Measurements from ENCODE around the gene PCED1B. TPM values are rescaled to one million over a fixed set of nuclear protein-coding genes. Genes with fewer than 3 reads are reported as not detected.
"Not testable (repeated sequence)": the region's sequence is repeated elsewhere in the genome, so short reads cannot be mapped to it uniquely, and the experiment has no call there.

Gene PCED1B
- total RNA-seq, 1 experiment from 2014 or later = 0.86 TPM

- TF ChIP-seq ATF3 (IDR thresholded peaks at IDR 0.05) = peak; percentile 55; the same call in 1 of the 2 replicates
- peak; percentile 75 for TF ChIP-seq SRF (IDR thresholded peaks at IDR 0.05; ENCODE audit: low read depth)
Measured at GRCh38 chr12:47277972-47278448, 198.6 kb downstream of the PCED1B start (continued).

GRCh38 chr12:47279758-47280157, 200.3 kb downstream of the PCED1B start:
- RAD21 ChIA-PET (ENCODE audit: low non-redundant PET in 1 of 2, low total read pairs in 2 of 2, uncharacterized antibody in 2 of 2, unreplicated experiment in 2 of 2); BruUV-seq (replicated peaks); H3K4me3 ChIP-seq (replicated peaks in 1 of 2; ENCODE audit: low read depth in 1 of 2, low read length in 2 of 2); DNase-seq (ENCODE audit: low read depth, low spot score); H4K20me1 ChIP-seq (ENCODE audit: insufficient read depth); H3K9me3 ChIP-seq (ENCODE audit: control insufficient read depth in 1 of 2, insufficient read depth in 1 of 2, low read depth in 1 of 2, low read length in 2 of 2); H3K9me2 ChIP-seq (ENCODE audit: insufficient read depth); H3K9ac ChIP-seq (ENCODE audit: low read length); CTCF ChIA-PET; H3K27me3 ChIP-seq (ENCODE audit: insufficient read depth, low read length); H3K36me3 ChIP-seq (ENCODE audit: control insufficient read depth in 1 of 2, insufficient read depth in 2 of 2, low read length in 2 of 2); intact Hi-C loops (cut with micrococcal nuclease); H3K27ac ChIP-seq (ENCODE audit: low read depth, low read length); H3K79me2 ChIP-seq (ENCODE audit: insufficient read depth, low read length); H2AFZ ChIP-seq (ENCODE audit: low read depth, low read length, poor library complexity, severe bottlenecking); ATAC-seq; POLR2A ChIA-PET: not testable (repeated sequence)
- H3K4me2 ChIP-seq (ENCODE audit: low read length) = peak overlapping the region; percentile 1; the same call in 1 of the 2 replicates
- peak; percentile 40; the same call in 1 of the 2 replicates for TF ChIP-seq CEBPB (IDR thresholded peaks at IDR 0.05; ENCODE audit: low read depth)
- peaks cover 17 to 50% of the 10 kb centered on the region in 2 experiments for H3K4me1 ChIP-seq (ENCODE audit: control insufficient read depth in 1 of 2, insufficient read depth in 2 of 2, low read length in 2 of 2)

- no TSS peak for BruUV-seq (replicated peaks)
- no peak for TF ChIP-seq ZNF274 (IDR thresholded peaks at IDR 0.05; ENCODE audit: low read depth, low read length)
- TF ChIP-seq SRF (IDR thresholded peaks at IDR 0.05; ENCODE audit: low read depth) = no peak
- TF ChIP-seq TCF7L2 (IDR thresholded peaks at IDR 0.05; ENCODE audit: borderline replicate concordance, extremely low read depth, insufficient read depth, insufficient read length) = no peak
- no peak for TF ChIP-seq MAX (IDR thresholded peaks at IDR 0.05)
- TF ChIP-seq EZH2 (IDR thresholded peaks at IDR 0.05) = no peak
- no peak for TF ChIP-seq JUND (IDR thresholded peaks at IDR 0.05)
- DNase-seq (ENCODE audit: low read depth, low spot score) (no peak), ATAC-seq (no peak)
- Histone ChIP-seq H3K27me3 (ENCODE audit: insufficient read depth, low read length) (no peaks in the 10 kb centered on the region), H3K9ac (ENCODE audit: low read length) (no peak overlapping the region), H3K9me3 (ENCODE audit: control insufficient read depth in 1 of 2, insufficient read depth in 1 of 2, low read depth in 1 of 2, low read length in 2 of 2) (no peaks in the 10 kb centered on the region), H3K4me3 (replicated peaks in 1 of 2; ENCODE audit: low read depth in 1 of 2, low read length in 2 of 2) (no peak overlapping the region), H3K79me2 (ENCODE audit: insufficient read depth, low read length) (no peaks in the 10 kb centered on the region), H4K20me1 (ENCODE audit: insufficient read depth) (no peaks in the 10 kb centered on the region), H3K9me2 (ENCODE audit: insufficient read depth) (no peaks in the 10 kb centered on the region), H3K36me3 (ENCODE audit: control insufficient read depth in 1 of 2, insufficient read depth in 2 of 2, low read length in 2 of 2) (no peaks in the 10 kb centered on the region), H3K4me1 (ENCODE audit: control insufficient read depth in 1 of 2, insufficient read depth in 2 of 2, low read length in 2 of 2) (peaks cover 17 to 50% of the 10 kb centered on the region in 2 experiments), H3K4me2 (ENCODE audit: low read length) (no peak overlapping the region), H2AFZ (ENCODE audit: low read depth, low read length, poor library complexity, severe bottlenecking) (peak overlapping the region; percentile 12), H3K27ac (ENCODE audit: low read depth, low read length) (no peak overlapping the region)
- intact Hi-C loops (cut with micrococcal nuclease) = no loop called here
- CTCF ChIA-PET = no interaction called here
- POLR2A ChIA-PET = no interaction called here
- RAD21 ChIA-PET (ENCODE audit: low non-redundant PET in 1 of 2, low total read pairs in 2 of 2, uncharacterized antibody in 2 of 2, unreplicated experiment in 2 of 2) = no interaction called here
Measured at GRCh38 chr12:47280543-47281300, 201.3 kb downstream of the PCED1B start.

All from HCT116 (cell line).